ENCODE data around the gene TANGO6. TPM values are rescaled to one million over a fixed set of nuclear protein-coding genes. Genes with fewer than 3 reads are reported as not detected.

Gene TANGO6
- total RNA-seq, 1 donor from 2014 or later = 25.3 TPM

DNA sequence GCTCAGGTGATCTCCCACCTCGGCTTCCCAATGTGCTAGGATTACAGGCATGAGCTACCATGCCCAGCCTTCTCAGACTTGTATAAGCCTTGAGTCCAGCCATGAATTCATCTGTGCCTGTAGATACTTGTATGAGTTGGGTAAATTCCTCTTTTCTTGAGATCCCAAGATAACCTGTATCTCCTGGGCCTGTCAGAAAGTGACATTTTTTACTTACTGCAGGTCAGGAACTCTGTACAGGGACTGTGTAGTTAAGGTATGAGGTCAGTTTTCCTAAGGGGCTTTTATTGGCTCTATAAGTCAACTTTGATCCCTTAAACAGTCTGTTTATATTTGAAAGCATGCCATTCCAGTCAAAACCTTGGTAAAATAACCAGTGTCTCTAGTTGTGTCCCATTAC, 155.8 kb downstream of the TANGO6 start:
- intact Hi-C loops (cut with micrococcal nuclease) = no loop called here

- intact Hi-C loops (cut with micrococcal nuclease) = no loop called here
Observed at GRCh38 chr16:69003500-69003899, 160.2 kb downstream of the TANGO6 start.

- intact Hi-C loops (cut with micrococcal nuclease) = no loop called here
Observed at GRCh38 chr16:69005641-69006355, 162.5 kb downstream of the TANGO6 start.

GRCh38 chr16:69012906-69013305, 169.6 kb downstream of the TANGO6 start:
- intact Hi-C loops (cut with micrococcal nuclease) = no loop called here

GRCh38 chr16:69013991-69014390, 170.7 kb downstream of the TANGO6 start:
- intact Hi-C loops (cut with micrococcal nuclease) = no loop called here

DNA sequence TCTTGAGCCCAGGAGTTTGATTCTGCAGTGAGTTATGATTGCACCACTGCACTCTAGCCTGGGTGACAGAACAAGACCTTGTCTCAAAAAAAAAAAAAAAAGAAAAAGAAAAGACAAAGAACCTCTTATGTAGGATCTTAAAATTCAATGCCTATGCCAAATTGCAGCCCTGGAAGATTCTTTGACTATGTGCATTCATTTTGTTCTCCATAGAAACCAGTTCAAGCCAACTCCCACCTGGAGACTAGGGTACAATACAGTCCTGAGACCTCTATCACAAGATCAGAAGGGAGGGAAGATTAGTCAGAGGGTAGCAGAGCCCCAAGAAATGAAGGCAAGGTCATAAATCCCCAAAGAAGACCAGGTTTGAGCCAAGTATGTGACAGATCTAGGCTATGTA, 171.5 kb downstream of the TANGO6 start:
- intact Hi-C loops (cut with micrococcal nuclease) = no loop called here

GRCh38 chr16:69017036-69017783, 173.9 kb downstream of the TANGO6 start:
- intact Hi-C loops (cut with micrococcal nuclease) = no loop called here

- intact Hi-C loops (cut with micrococcal nuclease) = no loop called here
Observed at GRCh38 chr16:69019811-69020210, 176.5 kb downstream of the TANGO6 start.

DNA sequence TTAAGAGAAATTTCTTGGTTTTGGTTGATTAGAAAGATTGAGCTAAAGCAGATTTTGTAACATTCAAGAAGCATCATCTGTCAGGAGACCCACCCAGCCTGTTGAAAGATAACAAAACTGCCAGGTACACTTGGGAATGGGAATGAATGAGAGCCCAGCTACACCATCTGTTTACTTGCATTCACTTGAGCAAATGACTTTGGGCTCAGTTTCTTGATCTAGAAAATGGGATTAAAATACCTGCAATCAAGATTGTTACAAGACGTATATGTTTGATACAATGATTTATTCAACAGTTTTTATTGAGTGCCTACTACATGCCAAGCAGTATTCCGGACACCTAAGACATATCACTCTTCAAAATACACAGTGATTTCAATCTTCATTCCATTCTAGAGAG, 185.8 kb downstream of the TANGO6 start:
- intact Hi-C loops (cut with micrococcal nuclease) = no loop called here

- intact Hi-C loops (cut with micrococcal nuclease) = no loop called here
Observed at GRCh38 chr16:69031877-69032301, 188.6 kb downstream of the TANGO6 start.

DNA sequence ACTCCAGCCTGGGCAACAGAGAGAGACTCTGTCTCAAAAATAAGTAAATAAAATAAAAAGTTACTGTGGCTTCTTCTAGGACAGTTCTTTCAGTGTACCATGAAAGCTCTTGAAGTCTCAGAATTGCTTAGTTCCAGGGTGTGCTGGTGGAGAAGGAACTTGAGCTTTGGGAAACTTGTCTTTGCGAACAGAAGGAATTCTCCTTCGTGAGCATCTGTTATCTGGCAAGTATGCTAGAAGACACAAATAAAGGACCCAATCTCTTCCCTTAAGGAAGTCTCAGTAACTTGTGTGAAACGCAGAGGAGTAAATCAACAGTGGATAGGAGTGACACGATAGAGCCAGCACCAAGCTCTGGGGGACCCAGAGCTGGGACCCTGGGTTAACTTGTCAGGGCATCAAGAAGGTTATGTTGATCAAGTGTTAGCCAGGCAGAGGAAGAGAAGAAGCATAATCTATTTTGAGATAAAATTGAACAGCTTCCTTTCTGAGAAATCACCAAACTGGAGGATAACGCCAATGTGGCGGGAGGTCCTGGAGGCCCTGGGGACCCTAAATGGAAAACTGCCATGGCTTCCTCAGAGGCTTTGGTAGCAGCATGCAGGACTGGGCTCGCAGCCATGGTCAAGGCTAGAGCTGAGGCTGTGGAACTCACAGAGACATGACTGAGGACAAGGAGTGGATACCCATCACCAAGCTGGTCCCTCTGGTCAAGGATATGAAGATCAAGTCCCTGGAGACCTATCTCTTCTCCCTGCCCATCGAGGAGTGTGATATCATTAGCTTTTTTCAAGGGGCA, 190.0 kb downstream of the TANGO6 start:
- intact Hi-C loops (cut with micrococcal nuclease) = no loop called here

DNA sequence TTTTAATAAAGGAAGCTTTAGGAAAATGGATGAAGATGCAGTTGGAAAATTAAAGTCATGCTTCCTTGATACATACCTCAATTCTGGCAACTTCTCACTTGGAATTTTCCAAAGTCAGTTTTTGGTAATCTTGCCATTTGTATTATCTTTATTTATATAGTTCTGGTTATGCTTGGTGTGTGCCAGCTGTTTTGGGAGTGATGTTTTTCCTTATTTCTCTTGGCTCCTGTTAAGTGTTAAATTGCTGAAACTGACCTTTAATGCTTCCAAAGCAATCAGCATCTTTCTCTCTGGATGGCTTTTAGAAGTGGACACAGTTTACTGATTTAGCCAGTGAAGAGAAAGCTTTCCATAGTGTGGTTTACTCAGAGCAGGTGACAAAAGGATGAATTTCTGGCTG, 192.0 kb downstream of the TANGO6 start:
- intact Hi-C loops (cut with micrococcal nuclease) = no loop called here

GRCh38 chr16:69036399-69037091, 193.2 kb downstream of the TANGO6 start:
- intact Hi-C loops (cut with micrococcal nuclease) = no loop called here

DNA sequence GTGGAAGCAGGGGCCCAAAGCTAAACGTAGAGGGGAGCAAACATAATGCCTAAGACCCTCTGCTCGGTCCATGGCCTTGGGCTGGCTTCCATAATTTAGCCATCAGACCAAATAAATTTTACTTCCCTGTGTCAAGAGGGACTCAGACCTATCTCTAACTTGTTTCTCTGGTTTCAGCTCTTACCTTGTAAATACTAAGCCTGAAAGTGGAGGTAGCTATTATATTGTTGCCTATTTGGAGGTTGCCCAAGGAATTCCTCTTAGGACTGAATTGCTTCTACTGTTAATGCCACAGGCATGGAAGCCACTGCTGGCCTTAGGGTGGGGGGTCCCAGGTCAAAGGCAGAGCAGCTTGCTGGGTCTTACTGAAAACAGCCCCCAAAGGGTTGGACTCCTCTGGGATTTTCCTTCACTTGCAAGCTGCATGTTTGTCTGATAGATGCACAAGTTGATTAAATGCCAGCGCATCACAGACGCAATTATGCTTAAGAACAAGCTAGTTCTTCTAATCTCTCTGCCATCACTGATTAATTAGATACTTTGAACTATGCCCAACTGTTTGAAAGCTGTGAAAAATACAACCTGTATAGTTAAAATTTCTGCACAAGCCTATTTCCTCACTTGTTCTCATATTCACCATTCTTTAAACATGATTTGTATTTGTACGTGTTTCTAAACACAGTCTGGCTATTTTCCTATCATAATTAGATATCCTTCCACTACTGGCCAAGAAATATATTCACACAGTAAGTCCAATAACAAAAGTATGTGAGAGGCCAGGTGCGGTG, 194.2 kb downstream of the TANGO6 start:
- intact Hi-C loops (cut with micrococcal nuclease) = no loop called here

GRCh38 chr16:69039333-69039941, 196.1 kb downstream of the TANGO6 start:
- intact Hi-C loops (cut with micrococcal nuclease) = no loop called here

- intact Hi-C loops (cut with micrococcal nuclease) = no loop called here
Observed at GRCh38 chr16:69040144-69040909, 197.0 kb downstream of the TANGO6 start.

- intact Hi-C loops (cut with micrococcal nuclease) = no loop called here
Observed at GRCh38 chr16:69048328-69049120, 205.2 kb downstream of the TANGO6 start.

DNA sequence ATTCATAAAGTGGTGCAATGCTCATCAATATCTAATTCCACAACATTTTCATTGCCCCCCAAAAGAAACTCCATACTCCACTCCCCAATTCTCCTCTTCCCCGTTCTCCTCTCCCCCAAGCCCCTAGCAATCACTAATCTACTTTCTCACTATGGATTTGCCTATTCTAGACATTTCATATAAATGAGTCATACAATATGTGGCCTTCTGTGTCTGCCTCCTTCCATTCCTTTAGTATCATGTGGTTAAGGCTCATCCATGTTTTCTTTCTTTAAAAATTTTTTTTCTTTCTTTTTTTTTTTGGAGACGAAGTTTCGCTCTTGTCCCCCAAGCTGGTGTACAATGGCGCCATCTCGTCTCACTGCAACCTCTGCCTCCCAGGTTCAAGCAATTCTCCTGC, 205.8 kb downstream of the TANGO6 start:
- intact Hi-C loops (cut with micrococcal nuclease) = no loop called here
